T47D (cell line): ENCODE measurements around the gene TYMS.

Experiments
- DNase-seq, 2 experiments: peaks; one replicate each; pipeline versions ENCODE4 v3.0.0 to v3.0.0-alpha.2; 2011 to 2012; ENCODE audit warnings: low read depth in 1 of 2, low spot score in 1 of 2
- JUND ChIP-seq: IDR thresholded peaks from 2 replicates; pipeline ENCODE4 v1.6.1; 2012; ENCODE audit warnings: low read depth
- in situ Hi-C: cut with HindIII; loops from 2 replicates; pipeline ENCODE4 v1.10.0; 2016; ENCODE audit warnings: low sequenced_read_pairs, low pct_unique_long_range_greater_than_20kb

TYMS gene

DNA sequence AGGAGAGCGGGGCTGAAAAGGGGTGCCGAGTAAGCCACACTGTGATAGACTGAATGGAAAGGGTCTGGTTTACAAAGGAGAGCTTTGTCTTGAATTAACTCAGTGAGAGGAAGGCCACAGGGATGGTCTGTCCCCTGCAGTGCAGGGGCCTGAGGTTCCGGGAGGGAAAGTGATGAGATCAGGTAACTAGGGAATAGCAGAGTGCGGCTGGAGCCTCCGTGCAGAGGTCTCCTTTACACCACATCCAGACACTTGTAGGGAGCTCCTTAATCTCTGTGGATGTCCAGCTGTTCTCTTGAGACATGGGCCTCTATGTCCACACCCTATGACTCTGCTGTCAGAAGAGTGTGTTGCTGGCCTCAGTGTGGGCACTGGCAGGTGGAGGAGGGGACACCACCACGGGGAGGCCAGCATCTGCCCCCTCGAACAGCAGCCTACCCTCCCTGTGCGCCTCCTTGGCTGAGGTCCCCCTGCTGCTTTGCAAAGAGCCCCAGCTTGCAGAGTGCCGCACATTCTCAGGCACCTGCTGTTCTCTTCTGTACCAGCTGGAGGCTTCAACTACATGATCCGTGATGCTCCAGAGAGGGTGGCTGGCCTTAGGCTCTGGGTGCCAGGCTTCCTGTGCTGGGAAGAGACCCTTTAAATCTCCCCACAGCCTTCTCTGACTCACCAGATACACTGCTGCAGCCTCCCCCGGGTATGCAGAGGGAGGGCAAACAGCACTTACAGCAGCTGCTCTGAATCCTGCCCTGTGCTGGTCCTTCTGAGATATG is 29.1 kb downstream of the TYMS start:
- no peak for DNase-seq
- no peak for TF ChIP-seq JUND
- in situ Hi-C loops, result no loop called here

- in situ Hi-C loops, result no loop called here
- DNase-seq, result no peak
- no peak for TF ChIP-seq JUND
Observed at GRCh38 chr18:688323-688722, 30.9 kb downstream of the TYMS start.

DNA sequence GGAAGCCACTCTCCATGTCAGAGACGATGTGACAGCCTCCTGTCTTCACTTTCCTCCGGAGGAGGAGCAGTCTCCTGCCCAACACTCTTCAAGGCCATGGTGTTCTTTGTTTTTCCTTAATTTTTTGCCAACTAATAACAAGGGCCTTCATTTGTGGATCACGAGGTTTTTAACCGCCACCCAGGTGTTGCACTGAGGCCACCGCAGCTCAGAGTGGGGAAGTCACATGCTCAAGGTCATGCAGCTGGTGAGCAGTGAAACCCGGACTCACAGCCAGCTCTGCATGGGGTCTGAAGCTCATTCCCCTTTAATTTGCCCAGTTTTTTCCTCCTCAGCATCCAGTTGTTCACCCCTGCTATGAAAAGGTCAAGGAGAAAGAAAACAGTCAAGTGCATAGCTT is 35.4 kb downstream of the TYMS start:
- TF ChIP-seq JUND, result no peak
- DNase-seq, result no peak
- in situ Hi-C loops, result no loop called here

GRCh38 chr18:693466-694187 is 36.2 kb downstream of the TYMS start:
- in situ Hi-C loops, result no loop called here
- no peak for TF ChIP-seq JUND
- DNase-seq, result no peak

DNA sequence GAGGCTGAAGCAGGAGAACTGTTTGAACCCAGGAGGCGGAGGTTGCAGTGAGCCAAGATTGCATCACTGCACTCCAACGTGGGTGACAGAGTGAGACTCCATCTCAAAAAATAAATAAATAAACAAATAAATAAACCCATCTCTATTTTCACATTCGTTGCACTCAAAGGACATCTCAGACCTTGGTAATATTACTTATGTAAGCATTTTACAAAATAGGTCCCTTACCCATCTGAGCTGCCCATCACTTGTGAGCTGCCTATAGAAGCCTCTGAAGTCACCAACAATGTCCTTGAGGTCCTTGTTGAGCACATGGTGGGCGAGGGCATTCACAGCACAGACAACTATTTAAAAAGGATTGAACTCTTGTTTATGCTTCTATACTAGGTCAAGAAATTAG is 39.6 kb downstream of the TYMS start:
- DNase-seq, result no peak
- TF ChIP-seq JUND, result no peak
- in situ Hi-C loops, result no loop called here

- in situ Hi-C loops, result no loop called here
- DNase-seq, result peak in 1 of 2 experiments; percentile 13
- TF ChIP-seq JUND, result no peak
Observed at GRCh38 chr18:697800-698199, 40.3 kb downstream of the TYMS start.

DNA sequence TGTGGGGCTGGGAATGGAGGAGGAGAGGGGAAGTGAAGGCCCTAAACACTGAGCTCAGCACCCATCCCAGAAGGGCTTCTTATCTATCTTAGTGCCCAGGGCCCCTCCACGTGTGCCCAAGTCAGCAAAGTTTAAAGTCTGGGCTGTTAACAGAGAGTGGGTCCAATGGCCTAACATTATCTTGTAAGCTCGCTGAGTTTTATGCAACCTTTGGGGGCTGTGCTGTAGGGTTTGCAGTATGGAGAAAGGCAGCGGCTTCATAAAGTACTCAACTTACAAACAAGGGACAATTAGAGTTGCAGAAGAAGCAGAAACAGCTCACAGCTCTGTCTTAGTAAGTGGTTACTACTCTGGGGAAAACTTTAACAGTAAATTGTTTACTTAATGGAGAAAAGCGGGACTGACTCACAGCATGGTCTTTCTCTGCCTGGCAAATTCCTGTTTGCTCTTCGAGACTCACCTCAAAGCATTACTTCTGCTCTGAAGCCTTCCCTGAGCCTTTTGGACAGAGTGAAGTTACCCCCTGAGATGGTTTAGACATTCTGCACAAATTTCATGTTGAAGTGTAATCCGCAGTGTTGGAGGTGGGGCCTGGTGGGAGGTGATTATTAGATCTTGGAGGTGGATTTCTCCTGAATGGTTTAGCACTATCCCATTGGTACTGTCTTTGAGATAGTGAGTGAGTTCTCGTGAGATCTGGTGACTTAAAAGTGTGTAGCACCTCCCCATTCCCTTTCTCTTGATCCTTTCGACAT is 45.9 kb downstream of the TYMS start:
- TF ChIP-seq JUND, result no peak
- DNase-seq, result no peak
- in situ Hi-C loops, result no loop called here

GRCh38 chr18:706405-706804 is 49.0 kb downstream of the TYMS start:
- no peak for TF ChIP-seq JUND

GRCh38 chr18:708096-708495 is 50.6 kb downstream of the TYMS start:
- DNase-seq, result no peak
- no peak for TF ChIP-seq JUND
- in situ Hi-C loops, result no loop called here

More at GRCh38 chr18:706405-706804, 49.0 kb downstream of the TYMS start:
- DNase-seq, result no peak
- in situ Hi-C loops, result no loop called here

GRCh38 chr18:709771-710170 is 52.3 kb downstream of the TYMS start:
- in situ Hi-C loops, result no loop called here
- no peak for TF ChIP-seq JUND
- no peak for DNase-seq

DNA sequence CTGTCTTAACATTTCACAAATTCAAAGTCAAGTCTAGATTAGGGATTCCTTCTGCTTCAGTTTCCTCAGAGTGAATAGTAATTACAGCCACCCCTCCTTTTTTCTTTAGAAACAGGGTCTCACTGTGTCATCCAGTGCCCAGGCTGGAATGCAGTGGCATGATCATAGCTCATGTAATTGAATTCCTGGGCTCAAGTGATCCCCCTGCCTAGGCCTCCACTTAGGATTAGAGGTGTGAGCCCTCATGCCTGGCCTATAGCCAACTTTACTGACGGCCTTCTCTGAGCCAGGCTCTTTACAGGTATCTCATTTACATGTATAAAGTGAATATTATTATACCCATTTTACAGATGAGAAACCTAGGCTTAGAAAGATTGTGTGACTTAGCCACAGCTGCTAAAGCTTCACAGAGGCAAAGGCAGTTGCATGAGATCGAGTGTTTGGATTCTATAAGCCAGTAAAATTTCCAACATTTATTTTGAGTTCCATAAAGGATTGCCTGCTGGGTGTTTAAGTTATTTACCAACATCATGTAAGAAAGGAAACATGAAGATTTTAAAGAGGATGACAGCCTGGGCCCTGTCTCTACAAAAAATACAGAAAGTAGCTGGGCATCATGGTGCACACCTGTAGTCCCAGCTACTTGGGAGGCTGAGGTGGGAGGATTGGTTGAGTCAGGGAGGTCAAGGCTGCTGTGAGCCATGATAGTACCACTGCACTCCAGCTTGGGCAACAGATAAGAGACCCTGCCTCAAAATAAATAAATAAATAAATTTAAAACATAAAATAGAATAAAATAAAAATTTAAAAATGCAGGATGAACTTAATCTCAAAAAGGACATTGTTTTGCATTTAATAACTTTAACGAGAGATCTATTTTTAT is 53.2 kb downstream of the TYMS start:
- TF ChIP-seq JUND, result no peak
- no peak for DNase-seq
- in situ Hi-C loops, result no loop called here

DNA sequence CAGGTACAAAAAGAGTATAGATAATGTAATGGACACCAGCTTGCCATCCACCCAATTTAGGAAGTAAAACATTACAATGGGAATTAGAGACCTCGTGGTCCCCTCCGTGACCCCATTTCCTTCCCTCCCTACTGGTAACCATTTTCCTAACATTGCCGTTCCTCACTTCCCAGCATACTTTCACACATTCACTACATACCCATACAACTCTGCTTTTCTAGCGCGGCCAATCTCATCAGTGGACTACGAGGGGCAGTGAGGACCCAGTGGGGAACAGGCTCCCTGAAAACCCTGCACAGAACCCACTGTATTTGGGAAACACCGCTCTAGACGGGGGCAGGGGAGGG is 53.8 kb downstream of the TYMS start:
- DNase-seq, result no peak
- in situ Hi-C loops, result no loop called here
- TF ChIP-seq JUND, result no peak
